ENCODE results near the gene VANGL1. TPM values are rescaled to one million over a fixed set of nuclear protein-coding genes. Genes with fewer than 3 reads are reported as not detected.

VANGL1 gene
- total RNA-seq, 1 donor from 2014 or later, result 22.9 TPM

DNA sequence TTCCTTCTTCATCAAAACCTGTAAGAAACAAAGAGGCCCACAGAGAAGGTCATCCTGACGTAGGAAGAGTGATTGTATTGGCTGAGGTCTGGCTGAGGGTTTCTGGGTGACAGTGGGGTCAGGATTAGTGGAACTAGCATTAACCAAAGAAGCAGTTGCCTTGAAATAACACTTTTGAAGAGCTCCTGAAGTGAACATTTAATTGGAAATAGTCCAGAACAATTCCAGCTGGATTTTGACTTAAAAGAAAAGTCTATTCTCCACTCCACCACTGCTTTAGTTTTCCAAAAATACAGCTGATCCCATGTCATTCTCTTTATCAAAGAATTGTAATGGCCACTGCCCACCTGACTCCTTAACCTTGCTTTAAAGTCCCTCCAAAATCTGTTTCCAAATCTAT is 99.0 kb downstream of the VANGL1 start:
- peaks cover 2% of the 10 kb centered on the region for H3K27me3 Mint-ChIP-seq
- no peak overlapping the region for H3K27ac Mint-ChIP-seq
- no peaks in the 10 kb centered on the region for H3K4me1 Mint-ChIP-seq (ENCODE audit: low read depth)
- no peaks in the 10 kb centered on the region for H3K9me3 Mint-ChIP-seq (ENCODE audit: low read depth)
- no peak overlapping the region for H3K4me3 Mint-ChIP-seq (ENCODE audit: low read depth)
- TF ChIP-seq, protein P1, sequence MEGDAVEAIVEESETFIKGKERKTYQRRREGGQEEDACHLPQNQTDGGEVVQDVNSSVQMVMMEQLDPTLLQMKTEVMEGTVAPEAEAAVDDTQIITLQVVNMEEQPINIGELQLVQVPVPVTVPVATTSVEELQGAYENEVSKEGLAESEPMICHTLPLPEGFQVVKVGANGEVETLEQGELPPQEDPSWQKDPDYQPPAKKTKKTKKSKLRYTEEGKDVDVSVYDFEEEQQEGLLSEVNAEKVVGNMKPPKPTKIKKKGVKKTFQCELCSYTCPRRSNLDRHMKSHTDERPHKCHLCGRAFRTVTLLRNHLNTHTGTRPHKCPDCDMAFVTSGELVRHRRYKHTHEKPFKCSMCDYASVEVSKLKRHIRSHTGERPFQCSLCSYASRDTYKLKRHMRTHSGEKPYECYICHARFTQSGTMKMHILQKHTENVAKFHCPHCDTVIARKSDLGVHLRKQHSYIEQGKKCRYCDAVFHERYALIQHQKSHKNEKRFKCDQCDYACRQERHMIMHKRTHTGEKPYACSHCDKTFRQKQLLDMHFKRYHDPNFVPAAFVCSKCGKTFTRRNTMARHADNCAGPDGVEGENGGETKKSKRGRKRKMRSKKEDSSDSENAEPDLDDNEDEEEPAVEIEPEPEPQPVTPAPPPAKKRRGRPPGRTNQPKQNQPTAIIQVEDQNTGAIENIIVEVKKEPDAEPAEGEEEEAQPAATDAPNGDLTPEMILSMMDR (IDR thresholded peaks at IDR 0.05; ENCODE audit: unreplicated experiment), result no peak
- H3K36me3 Mint-ChIP-seq (ENCODE audit: insufficient read depth), result no peaks in the 10 kb centered on the region
- DNase-seq (ENCODE audit: low spot score, unreplicated experiment), result no peak

DNA sequence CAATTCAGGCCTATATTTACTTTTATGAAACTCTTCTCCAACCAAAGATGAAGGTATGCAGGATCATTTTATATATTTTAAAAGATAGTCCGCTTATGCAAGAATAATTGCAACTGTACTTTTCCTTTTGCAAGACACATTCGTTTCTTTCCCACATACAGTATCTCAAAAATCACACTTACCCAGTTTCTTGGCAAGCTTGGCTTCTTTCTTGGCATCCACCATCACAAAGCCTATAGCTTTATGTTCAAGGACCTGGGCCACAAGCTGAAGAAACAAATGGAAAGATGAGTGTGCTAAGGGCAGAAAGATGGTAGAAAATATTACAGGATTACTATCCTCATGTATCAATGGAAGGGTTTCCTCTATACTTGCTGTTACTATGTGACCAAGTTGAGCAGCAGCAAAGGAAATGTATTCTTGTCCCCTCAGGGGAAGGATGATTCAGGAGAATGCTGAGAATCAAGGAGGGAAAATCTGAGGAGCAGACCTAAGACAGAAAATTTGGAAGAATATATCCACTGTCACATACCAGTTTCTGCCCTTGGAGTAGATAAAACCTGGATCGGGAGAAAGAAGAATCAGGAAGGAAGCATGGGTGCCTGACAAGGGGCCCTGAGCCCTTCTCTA is 103.0 kb downstream of the VANGL1 start:
- Mint-ChIP-seq H3K4me3 (ENCODE audit: low read depth) (no peak overlapping the region), H3K4me1 (ENCODE audit: low read depth) (no peaks in the 10 kb centered on the region), H3K27me3 (peaks cover 2% of the 10 kb centered on the region), H3K27ac (no peak overlapping the region), H3K36me3 (ENCODE audit: insufficient read depth) (no peaks in the 10 kb centered on the region), H3K9me3 (ENCODE audit: low read depth) (peaks cover 3% of the 10 kb centered on the region)
- TF ChIP-seq, protein P1 (IDR thresholded peaks at IDR 0.05; ENCODE audit: unreplicated experiment), result no peak
- no peak for DNase-seq (ENCODE audit: low spot score, unreplicated experiment)

DNA sequence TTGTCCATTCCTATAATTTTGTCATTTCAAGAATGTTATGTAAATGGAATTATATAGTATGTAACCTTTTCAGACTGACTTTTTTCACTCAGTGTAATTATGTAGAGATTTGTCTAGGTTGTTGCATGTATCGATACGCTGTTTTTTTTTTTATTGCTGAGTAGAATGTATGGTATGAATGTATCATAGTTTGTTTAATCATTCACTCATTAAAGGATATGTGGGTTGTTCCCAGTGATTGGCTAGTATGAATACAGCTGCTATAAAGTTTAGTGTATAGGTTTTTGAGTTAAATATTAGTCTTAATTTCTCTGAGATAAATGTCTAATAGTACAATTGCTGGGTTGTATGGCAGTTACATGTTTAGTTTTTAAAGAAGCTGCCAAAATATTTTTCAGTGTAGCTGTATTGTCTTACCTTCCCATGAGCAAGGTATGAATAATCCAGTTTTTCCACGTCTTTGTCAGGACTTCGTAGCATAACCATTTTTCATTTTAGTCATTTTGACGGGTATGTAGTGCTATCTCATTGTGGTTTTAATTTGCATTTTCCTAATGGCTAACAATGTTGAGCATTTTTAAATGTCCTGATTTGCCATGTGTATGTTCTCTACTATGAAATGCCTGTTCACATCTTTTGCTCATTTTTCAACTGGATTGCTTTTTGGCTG is 104.4 kb downstream of the VANGL1 start:
- DNase-seq (ENCODE audit: low spot score, unreplicated experiment), result no peak
- TF ChIP-seq, protein P1 (IDR thresholded peaks at IDR 0.05; ENCODE audit: unreplicated experiment), result no peak
- peaks cover 3% of the 10 kb centered on the region for H3K9me3 Mint-ChIP-seq (ENCODE audit: low read depth)
- no peak overlapping the region for H3K27ac Mint-ChIP-seq
- H3K4me3 Mint-ChIP-seq (ENCODE audit: low read depth), result no peak overlapping the region
- H3K27me3 Mint-ChIP-seq, result no peaks in the 10 kb centered on the region
- no peaks in the 10 kb centered on the region for H3K36me3 Mint-ChIP-seq (ENCODE audit: insufficient read depth)
- H3K4me1 Mint-ChIP-seq (ENCODE audit: low read depth), result no peaks in the 10 kb centered on the region

Other genes with a start within 250 kb of the VANGL1 start
- gene CASQ2, start 126.7 kb downstream of the VANGL1 start, total RNA-seq, result not detected in 2 replicates
- 0.20 and 0.29 TPM in 2 replicates for gene NHLH2, start 199.2 kb downstream of the VANGL1 start, total RNA-seq

All from progenitor cell of endocrine pancreas (in vitro differentiated cells).